HG03135 (cell line): ENCODE results near the gene SAMD1.
A peak's percentile ranks its signal among the peaks of the same experiment; 100 is the strongest.

Experiments used
- ATAC-seq: cut with Tn5 transposase; IDR thresholded peaks from one replicate; pipeline ENCODE4 v1.9.1; 2021; ENCODE audit warnings: mild to moderate bottlenecking, moderate library complexity; ENCODE audit not compliant: unreplicated experiment

Gene SAMD1

GRCh38 chr19:14089662-14090508 lies 666 bp downstream of the SAMD1 start:
- no peak for ATAC-seq

GRCh38 chr19:14089412-14089661 lies 1.2 kb downstream of the SAMD1 start:
- no peak for ATAC-seq

- ATAC-seq = no peak
Observed at GRCh38 chr19:14088634-14089411, 1.7 kb downstream of the SAMD1 start.

GRCh38 chr19:14086098-14086497 lies 4.5 kb downstream of the SAMD1 start:
- no peak for ATAC-seq

- ATAC-seq = no peak
Observed at GRCh38 chr19:14085309-14085995, 5.1 kb downstream of the SAMD1 start, which contains the start of gene C19orf67. Gene C19orf67, minus strand, starts transcription at chr19:14085783. Its CDS starts 156 bp downstream, at chr19:14085627.

GRCh38 chr19:14082675-14082960 lies 7.9 kb downstream of the SAMD1 start:
- ATAC-seq = no peak

- ATAC-seq = peak; percentile 10
Observed at GRCh38 chr19:14081797-14082674, 8.5 kb downstream of the SAMD1 start.

- peak; percentile 79 for ATAC-seq
Observed at GRCh38 chr19:14080887-14081796, 9.4 kb downstream of the SAMD1 start.

- ATAC-seq = no peak
Observed at GRCh38 chr19:14078411-14078810, 12.1 kb downstream of the SAMD1 start.

GRCh38 chr19:14073925-14074838 lies 16.4 kb downstream of the SAMD1 start:
- no peak for ATAC-seq

GRCh38 chr19:14073261-14073924 lies 17.2 kb downstream of the SAMD1 start:
- ATAC-seq = peak; percentile 41

GRCh38 chr19:14072535-14073260 lies 17.9 kb downstream of the SAMD1 start, which contains the start of gene MISP3:
Gene MISP3, plus strand, starts transcription at chr19:14072786. Its CDS starts 524 bp downstream, at chr19:14073310.
- no peak for ATAC-seq

GRCh38 chr19:14070268-14071050 lies 20.1 kb downstream of the SAMD1 start:
- no peak for ATAC-seq

GRCh38 chr19:14066134-14066533 lies 24.4 kb downstream of the SAMD1 start:
- no peak for ATAC-seq

GRCh38 chr19:14063105-14063504 lies 27.4 kb downstream of the SAMD1 start:
- no peak for ATAC-seq

- no peak for ATAC-seq
Observed at GRCh38 chr19:14062558-14062855, 28.0 kb downstream of the SAMD1 start.
